Osteoblast (primary cell): ENCODE results near the gene ZNF639. TPM values are rescaled to one million over a fixed set of nuclear protein-coding genes. Genes with fewer than 3 reads are reported as not detected.

ENCODE experiments used
- DNase-seq: peaks from one replicate; pipeline ENCODE4 v3.0.0; 2011; ENCODE audit warnings: low spot score, mixed read lengths; ENCODE audit not compliant: insufficient read length; ENCODE audit errors: missing footprints
- H2AFZ ChIP-seq: 2 replicates; pipeline ENCODE4 v1.6.0; 2011; ENCODE audit warnings: mild to moderate bottlenecking, low read length
- H3K27ac ChIP-seq: 2 replicates; pipeline ENCODE4 v1.5.1; 2011; ENCODE audit warnings: mild to moderate bottlenecking, low read depth, low read length, moderate library complexity
- H3K27me3 ChIP-seq: 2 replicates; pipeline ENCODE4 v1.6.0; 2012; ENCODE audit warnings: mild to moderate bottlenecking, control low read depth, inconsistent platforms, low read length, moderate library complexity; ENCODE audit not compliant: insufficient read depth
- H3K36me3 ChIP-seq: 2 replicates; pipeline ENCODE4 v1.5.1; 2011; ENCODE audit warnings: mild to moderate bottlenecking, low read length, control low read depth, moderate library complexity; ENCODE audit not compliant: insufficient read depth
- H3K4me1 ChIP-seq: 2 replicates; pipeline ENCODE4 v1.5.1; 2011; ENCODE audit warnings: mild to moderate bottlenecking, low read length, control low read depth, moderate library complexity; ENCODE audit not compliant: insufficient read depth
- H3K4me2 ChIP-seq: 2 replicates; pipeline ENCODE4 v1.6.0; 2011; ENCODE audit warnings: mild to moderate bottlenecking, low read length; ENCODE audit not compliant: insufficient read depth
- H3K4me3 ChIP-seq: fragments of 200-600 bp; sonication (generic); 3 replicates; pipeline ENCODE4 v1.5.1; 2012; ENCODE audit warnings: mild to moderate bottlenecking, low read length, inconsistent platforms; ENCODE audit not compliant: insufficient read depth
- H3K79me2 ChIP-seq: 2 replicates; pipeline ENCODE4 v1.6.0; 2012; ENCODE audit warnings: mild to moderate bottlenecking, low read length, control low read depth, inconsistent platforms; ENCODE audit not compliant: insufficient read depth
- H3K9me3 ChIP-seq: 2 replicates; pipeline ENCODE4 v1.5.1; 2011; ENCODE audit warnings: low read depth, low read length, control low read depth
- H4K20me1 ChIP-seq: 2 replicates; pipeline ENCODE4 v1.6.0; 2012; ENCODE audit warnings: mild to moderate bottlenecking, low read length, control low read depth; ENCODE audit not compliant: insufficient read depth
- CTCF ChIP-seq: IDR thresholded peaks from 2 replicates; pipeline ENCODE4 v1.5.1; 2011; ENCODE audit warnings: mild to moderate bottlenecking, low read depth, low read length, moderate library complexity; ENCODE audit errors: extremely low read depth
- total RNA-seq: library from RNA; depleted of rRNA; stranded (reverse); fragments of >200 nt; gene quantifications from 2 replicates; pipeline ENCODE4 v1.2.3, GENCODE V29; 2012

Gene ZNF639
- total RNA-seq, 1 donor: 51.8 TPM

GRCh38 chr3:179297971-179298725 is 24.7 kb upstream of the ZNF639 start:
- Histone ChIP-seq H3K9me3 (no peaks in the 10 kb centered on the region), H3K27me3 (peaks cover 5% of the 10 kb centered on the region), H3K4me2 (no peak overlapping the region), H4K20me1 (no peaks in the 10 kb centered on the region), H3K79me2 (no peaks in the 10 kb centered on the region), H3K4me3 (no peak overlapping the region), H3K36me3 (no peaks in the 10 kb centered on the region), H3K27ac (no peak overlapping the region), H3K4me1 (no peaks in the 10 kb centered on the region), H2AFZ (no peak overlapping the region)
- no peak for TF ChIP-seq CTCF
- DNase-seq: no peak

GRCh38 chr3:179299316-179299715 is 23.5 kb upstream of the ZNF639 start:
- Histone ChIP-seq H3K36me3 (no peaks in the 10 kb centered on the region), H4K20me1 (no peaks in the 10 kb centered on the region), H2AFZ (no peak overlapping the region), H3K27ac (no peak overlapping the region), H3K79me2 (no peaks in the 10 kb centered on the region), H3K27me3 (peaks cover 5% of the 10 kb centered on the region), H3K4me3 (no peak overlapping the region), H3K4me2 (no peak overlapping the region), H3K9me3 (no peaks in the 10 kb centered on the region), H3K4me1 (no peaks in the 10 kb centered on the region)
- TF ChIP-seq CTCF: no peak
- no peak for DNase-seq

GRCh38 chr3:179299999-179300613 is 22.7 kb upstream of the ZNF639 start:
- no peak for DNase-seq
- Histone ChIP-seq H3K27ac (no peak overlapping the region), H3K4me1 (no peaks in the 10 kb centered on the region), H3K36me3 (no peaks in the 10 kb centered on the region), H3K4me2 (no peak overlapping the region), H2AFZ (no peak overlapping the region), H3K9me3 (no peaks in the 10 kb centered on the region), H4K20me1 (no peaks in the 10 kb centered on the region), H3K79me2 (no peaks in the 10 kb centered on the region), H3K4me3 (no peak overlapping the region), H3K27me3 (peaks cover 5% of the 10 kb centered on the region)
- no peak for TF ChIP-seq CTCF

- Histone ChIP-seq H3K4me3 (no peak overlapping the region), H2AFZ (no peak overlapping the region), H4K20me1 (no peaks in the 10 kb centered on the region), H3K27me3 (peaks cover 5% of the 10 kb centered on the region), H3K36me3 (no peaks in the 10 kb centered on the region), H3K27ac (no peak overlapping the region), H3K9me3 (no peaks in the 10 kb centered on the region), H3K4me2 (no peak overlapping the region), H3K79me2 (no peaks in the 10 kb centered on the region), H3K4me1 (no peaks in the 10 kb centered on the region)
- TF ChIP-seq CTCF: no peak
- no peak for DNase-seq
Observed at GRCh38 chr3:179301645-179302044, 21.2 kb upstream of the ZNF639 start.
